Measurements from ENCODE around the gene ARHGAP35. TPM values are rescaled to one million over a fixed set of nuclear protein-coding genes. Genes with fewer than 3 reads are reported as not detected.

Gene ARHGAP35
- total and polyA plus RNA-seq, 10 of the 15 experiments (the other 5 are each of a cell fraction or from before 2014, with no cell fraction given) = 0.85 to 29.9 (median 11.5) TPM

DNA sequence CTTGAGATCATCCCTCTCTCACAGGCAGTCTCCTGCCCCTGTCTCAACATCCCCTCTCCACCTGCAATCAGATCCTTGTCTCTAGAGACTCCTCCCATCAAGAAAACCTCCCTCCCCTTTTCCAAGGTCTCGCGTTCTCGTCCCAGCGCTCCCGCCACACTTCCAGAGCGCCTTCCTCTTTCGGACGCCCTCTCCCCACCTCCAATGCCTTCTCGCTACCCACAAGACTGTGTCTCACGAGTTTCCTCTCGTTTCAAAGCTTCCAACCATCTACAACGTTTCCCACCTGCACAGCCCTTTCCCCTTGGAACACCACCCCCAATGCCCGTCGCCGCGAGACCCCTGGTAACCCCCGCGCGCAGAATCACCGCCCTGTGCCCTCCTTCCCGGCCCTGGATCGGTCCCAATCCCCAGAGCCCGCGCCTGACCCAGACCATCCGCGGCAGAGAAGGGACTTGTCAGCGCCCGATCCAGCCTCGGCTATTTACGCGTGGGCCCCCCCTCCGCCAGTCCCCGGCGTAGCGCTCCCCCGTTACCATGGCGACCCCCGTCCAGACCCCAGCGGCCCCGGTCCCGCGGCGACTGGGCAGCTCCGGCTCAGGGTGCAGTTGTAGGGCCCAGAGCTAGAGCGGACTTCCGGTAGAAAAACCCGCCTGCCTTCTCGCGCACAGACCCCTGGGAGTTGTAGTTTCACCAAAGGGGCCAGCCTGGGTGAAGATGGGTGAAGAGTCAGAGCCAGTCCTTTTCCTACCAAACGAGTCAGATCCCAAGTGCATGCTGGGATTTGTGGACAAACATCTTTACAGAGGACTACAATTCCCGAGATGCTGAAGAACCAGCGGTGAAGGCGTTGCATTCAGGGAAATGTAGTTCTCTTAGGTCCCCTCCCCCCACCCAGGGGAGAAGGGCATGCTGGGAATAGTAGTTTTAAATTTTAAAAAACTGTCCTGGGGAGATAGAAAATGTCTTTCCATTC lies 10.3 kb upstream of the ARHGAP35 start, which contains the start of gene AP2S1 (continued):
- TF ChIP-seq, protein P1, sequence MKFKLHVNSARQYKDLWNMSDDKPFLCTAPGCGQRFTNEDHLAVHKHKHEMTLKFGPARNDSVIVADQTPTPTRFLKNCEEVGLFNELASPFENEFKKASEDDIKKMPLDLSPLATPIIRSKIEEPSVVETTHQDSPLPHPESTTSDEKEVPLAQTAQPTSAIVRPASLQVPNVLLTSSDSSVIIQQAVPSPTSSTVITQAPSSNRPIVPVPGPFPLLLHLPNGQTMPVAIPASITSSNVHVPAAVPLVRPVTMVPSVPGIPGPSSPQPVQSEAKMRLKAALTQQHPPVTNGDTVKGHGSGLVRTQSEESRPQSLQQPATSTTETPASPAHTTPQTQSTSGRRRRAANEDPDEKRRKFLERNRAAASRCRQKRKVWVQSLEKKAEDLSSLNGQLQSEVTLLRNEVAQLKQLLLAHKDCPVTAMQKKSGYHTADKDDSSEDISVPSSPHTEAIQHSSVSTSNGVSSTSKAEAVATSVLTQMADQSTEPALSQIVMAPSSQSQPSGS (IDR thresholded peaks at IDR 0.05; ENCODE audit: low read length) = no peak
- TF ChIP-seq CHD1 (IDR thresholded peaks at IDR 0.05; ENCODE audit: low read depth, low read length) (peak; percentile 79; the same call in 1 of the 2 replicates), EGR1 (IDR thresholded peaks at IDR 0.05; ENCODE audit: borderline replicate concordance in 1 of 2, low read depth in 2 of 2, low read length in 2 of 2) (no peak), HDGF (IDR thresholded peaks at IDR 0.05) (no peak), TAF1 (IDR thresholded peaks at IDR 0.05; ENCODE audit: borderline replicate concordance, low read depth, low read length) (peak; percentile 67; the same call in 1 of the 2 replicates), HDAC2 (IDR thresholded peaks at IDR 0.05) (no peak), MTA3 (IDR thresholded peaks at IDR 0.05; ENCODE audit: borderline replicate concordance, low read length) (no peak), SIN3A (IDR thresholded peaks at IDR 0.05; ENCODE audit: low read depth, low read length) (no peak; the same call in 1 of the 2 replicates), TBL1XR1 (IDR thresholded peaks at IDR 0.05; ENCODE audit: low read depth, low read length) (no peak), YBX1 (IDR thresholded peaks at IDR 0.05) (no peak), NFIC (IDR thresholded peaks at IDR 0.05; ENCODE audit: low read depth, low read length) (0 out of 2 replicates have a peak, but pooled peaks have one; percentile 44), ZNF24 (IDR thresholded peaks at IDR 0.05) (no peak), ZNF384 (IDR thresholded peaks at IDR 0.05; ENCODE audit: borderline replicate concordance, low read depth, low read length) (no peak), POLR2AphosphoS5 (IDR thresholded peaks at IDR 0.05; ENCODE audit: low read length) (peak; percentile 70; the same call in 1 of the 2 replicates), RFX5 (IDR thresholded peaks at IDR 0.05; ENCODE audit: low read depth, low read length) (no peak), JUNB (IDR thresholded peaks at IDR 0.05) (peak; percentile 37; the same call in 1 of the 2 replicates), HCFC1 (IDR thresholded peaks at IDR 0.05; ENCODE audit: low read length) (peak; percentile 100), ZNF217 (IDR thresholded peaks at IDR 0.05) (no peak)
- TF ChIP-seq, protein P2, sequence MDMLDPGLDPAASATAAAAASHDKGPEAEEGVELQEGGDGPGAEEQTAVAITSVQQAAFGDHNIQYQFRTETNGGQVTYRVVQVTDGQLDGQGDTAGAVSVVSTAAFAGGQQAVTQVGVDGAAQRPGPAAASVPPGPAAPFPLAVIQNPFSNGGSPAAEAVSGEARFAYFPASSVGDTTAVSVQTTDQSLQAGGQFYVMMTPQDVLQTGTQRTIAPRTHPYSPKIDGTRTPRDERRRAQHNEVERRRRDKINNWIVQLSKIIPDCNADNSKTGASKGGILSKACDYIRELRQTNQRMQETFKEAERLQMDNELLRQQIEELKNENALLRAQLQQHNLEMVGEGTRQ (IDR thresholded peaks at IDR 0.05; ENCODE audit: borderline replicate concordance, low read depth, low read length) = no peak

Measured in GM12878 (cell line).